Smooth muscle cell of the brain vasculature (primary cell): Measurements from ENCODE around the gene ZW10.
A peak's percentile ranks its signal among the peaks of the same experiment; 100 is the strongest.
"Not testable (repeated sequence)": the region's sequence is repeated elsewhere in the genome, so short reads cannot be mapped to it uniquely, and the experiment has no call there.

Experiments used
- DNase-seq: peaks from one replicate; pipeline ENCODE4 v3.0.0-alpha.2; 2012; ENCODE audit warnings: low read depth, low spot score

ZW10 gene

GRCh38 chr11:113763040-113763439, 10.5 kb downstream of the ZW10 start:
- not testable (repeated sequence) for DNase-seq

DNA sequence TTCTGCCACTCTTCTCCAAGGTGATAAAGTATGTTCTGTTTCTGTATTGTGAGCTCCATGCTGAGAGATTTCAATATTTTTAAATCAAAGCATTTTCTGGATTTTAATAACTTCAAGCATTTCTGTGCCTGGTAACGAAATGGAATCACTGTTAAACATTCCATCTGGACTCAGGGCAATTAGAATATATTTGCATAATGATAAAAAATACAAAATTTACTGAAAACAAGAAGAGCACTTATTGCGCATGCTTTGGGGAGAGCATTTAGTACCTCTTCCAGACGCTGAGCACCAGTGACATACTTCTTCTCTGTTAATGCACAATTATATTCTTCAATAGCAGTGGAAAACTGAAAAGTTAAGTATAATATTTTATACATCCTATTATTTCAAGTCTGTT, 13.3 kb downstream of the ZW10 start:
- DNase-seq, result no peak

- no peak for DNase-seq
These were observed 20.6 kb downstream of the ZW10 start for GRCh38 chr11:113752932-113753331.

DNA sequence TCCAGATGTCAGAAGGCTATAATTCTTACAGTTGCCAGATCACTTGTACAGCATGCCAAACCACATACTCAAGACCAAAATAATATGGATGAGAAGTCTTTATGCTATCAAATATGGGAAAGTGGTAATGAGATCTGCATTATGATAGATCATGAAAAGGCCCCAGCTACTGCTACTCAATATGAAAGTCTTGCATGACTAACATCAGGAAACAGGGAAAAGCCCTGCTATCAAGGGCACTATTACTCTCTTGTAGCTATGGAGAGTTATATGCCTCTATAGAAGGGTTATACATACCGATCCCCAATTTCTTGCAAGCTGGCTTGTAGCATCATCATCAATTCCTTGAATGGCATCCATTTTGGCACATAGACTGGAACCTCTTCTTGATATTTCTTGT, 37.2 kb downstream of the ZW10 start:
- DNase-seq, result no peak

GRCh38 chr11:113732092-113732491, 41.4 kb downstream of the ZW10 start:
- DNase-seq, result no peak

- peak; percentile 41 for DNase-seq
These were observed 42.4 kb downstream of the ZW10 start for GRCh38 chr11:113730887-113731726.

GRCh38 chr11:113729456-113729855, 44.0 kb downstream of the ZW10 start:
- DNase-seq, result no peak

- no peak for DNase-seq
These were observed 44.7 kb downstream of the ZW10 start for GRCh38 chr11:113728814-113729213.

DNA sequence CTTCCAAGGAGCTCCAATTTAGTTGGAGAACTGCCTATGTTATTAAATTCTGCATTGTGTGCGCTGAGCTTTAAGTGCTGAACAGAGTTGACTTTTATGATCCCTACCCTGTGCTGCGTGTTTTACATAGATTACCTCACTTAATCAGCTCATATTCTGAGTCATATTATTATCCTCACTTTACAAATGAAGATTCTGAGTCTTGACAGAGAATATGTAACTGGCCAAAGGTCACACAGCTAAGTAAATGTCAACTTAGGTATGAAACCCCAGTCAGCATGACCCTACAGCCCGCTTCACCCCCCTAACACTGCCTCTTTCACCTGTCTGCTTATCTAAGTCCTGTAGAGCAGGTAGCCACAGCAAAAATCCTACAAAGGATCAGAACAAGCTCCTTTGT, 47.6 kb downstream of the ZW10 start:
- no peak for DNase-seq

- no peak for DNase-seq
These were observed 48.1 kb downstream of the ZW10 start for GRCh38 chr11:113725407-113725806.

- no peak for DNase-seq
These were observed 48.7 kb downstream of the ZW10 start for GRCh38 chr11:113724778-113725177.

- no peak for DNase-seq
These were observed 49.7 kb downstream of the ZW10 start for GRCh38 chr11:113723787-113724186.

DNA sequence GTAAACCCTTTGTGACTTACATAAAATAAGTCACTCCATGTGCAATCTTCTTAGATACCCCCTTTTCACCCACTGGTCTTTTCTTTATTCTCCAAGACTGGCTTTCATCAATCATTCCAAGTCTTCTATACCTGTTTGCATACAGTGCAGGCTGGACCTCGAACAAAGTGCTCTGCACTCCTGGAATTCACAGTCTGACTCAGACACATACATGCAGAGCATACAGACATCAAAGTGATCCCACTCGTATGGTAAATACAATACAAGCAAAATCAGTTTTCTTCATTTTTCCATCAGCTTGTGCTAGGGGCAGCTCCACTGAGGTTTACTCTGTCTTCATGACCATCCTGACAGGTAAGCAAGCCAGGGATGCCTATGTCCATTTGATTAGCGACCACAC, 50.6 kb downstream of the ZW10 start:
- DNase-seq, result no peak

DNA sequence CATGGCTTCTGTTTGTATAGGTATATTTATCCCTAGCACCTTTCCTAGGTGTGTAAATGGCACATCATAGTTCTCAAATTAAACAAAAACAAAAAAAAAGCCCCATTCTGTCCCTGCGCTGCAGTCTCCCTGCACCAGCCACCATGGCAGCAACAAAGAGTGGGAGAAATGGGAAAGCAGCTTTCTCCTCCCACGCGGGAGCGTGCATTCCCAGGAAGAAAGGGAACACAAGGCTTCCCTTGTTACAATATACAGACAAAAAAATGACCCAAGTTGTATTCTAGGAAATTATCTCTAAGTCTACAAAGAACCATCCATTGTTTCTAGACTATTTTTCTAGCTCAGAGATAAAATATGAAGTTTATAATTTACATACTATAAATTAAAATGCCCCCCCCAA, 51.3 kb downstream of the ZW10 start:
- DNase-seq, result no peak

- DNase-seq, result no peak
These were observed 51.9 kb downstream of the ZW10 start for GRCh38 chr11:113721462-113722066.

DNA sequence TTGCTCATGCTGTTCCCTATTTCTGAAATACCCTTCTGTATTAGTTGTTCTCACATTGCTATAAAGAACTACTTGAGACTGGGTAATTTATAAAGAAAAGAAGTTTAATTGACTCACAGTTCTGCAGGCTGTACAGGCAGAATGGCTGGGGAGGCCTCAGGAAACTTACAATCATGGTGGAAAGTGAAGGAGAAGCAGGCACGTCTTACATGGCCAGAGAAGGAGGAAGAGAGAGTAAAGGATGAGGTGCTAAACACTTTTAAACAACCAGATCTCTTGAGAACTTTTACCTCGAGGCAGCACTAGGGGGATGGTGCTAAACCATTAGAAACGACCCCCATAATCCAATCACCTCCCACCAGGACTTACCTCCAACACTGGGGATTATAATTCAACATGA, 53.0 kb downstream of the ZW10 start:
- not testable (repeated sequence) for DNase-seq

DNA sequence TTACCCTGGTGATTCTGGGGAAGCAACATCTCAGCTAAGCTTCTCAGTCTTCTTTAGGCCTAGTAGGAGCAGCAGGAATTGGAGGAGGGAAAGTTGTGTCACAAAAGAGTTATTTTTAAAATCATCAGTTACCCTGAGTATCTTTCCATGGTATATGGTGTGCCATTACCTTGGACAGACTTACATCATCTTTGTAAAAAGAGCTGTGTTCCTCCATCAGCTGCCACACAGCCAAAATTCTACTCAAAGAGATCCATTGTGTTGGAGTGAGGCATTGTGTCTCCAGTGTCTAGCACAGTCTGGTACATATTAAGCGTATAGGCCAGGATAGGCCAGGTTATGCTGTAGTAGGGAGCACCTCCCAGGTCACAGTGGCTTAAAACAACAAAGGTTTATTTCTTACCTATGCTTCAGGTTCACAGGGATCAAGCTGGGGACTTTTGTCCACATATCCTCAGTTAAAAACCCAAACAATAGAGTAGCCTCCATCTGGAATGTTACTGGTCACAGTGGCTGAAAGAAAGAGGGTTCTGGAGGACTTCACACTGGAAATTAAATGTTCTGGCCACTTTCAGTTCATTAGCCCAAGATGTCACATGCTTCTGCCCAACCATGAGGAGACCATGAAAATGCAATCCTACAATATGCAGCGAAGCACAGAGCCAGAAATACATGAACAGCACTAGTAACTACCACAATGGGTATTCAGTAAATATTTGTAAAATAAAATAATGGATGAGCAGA, 57.4 kb downstream of the ZW10 start:
- no peak for DNase-seq

GRCh38 chr11:113715273-113715672, 58.2 kb downstream of the ZW10 start:
- no peak for DNase-seq

GRCh38 chr11:113710989-113711388, 62.5 kb downstream of the ZW10 start:
- no peak for DNase-seq

GRCh38 chr11:113705871-113706655, 67.4 kb downstream of the ZW10 start, which contains the start of gene TMPRSS5:
Gene TMPRSS5 (minus strand): TSS chr11:113706308. CDS start chr11:113706224, 84 bp downstream.
- DNase-seq, result no peak

DNA sequence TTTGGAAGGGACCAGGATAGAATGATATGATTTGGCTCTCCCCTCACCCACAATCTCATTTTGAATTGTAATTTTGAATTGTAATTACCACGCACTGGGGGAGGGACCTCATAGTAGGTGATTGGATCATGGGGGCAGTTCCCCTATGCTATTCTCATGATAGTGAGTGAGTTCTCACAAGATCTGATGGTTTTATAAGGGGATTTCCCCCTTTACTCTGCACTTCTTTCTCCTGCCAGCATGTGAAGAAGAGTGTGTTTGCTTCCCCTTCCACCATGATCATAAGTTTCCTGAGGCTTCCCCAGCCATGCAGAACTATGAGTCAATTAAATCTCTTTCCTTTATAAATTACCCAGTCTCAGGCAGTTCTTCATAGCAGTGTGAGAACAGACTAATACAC, 69.9 kb downstream of the ZW10 start:
- DNase-seq, result not testable (repeated sequence)

GRCh38 chr11:113701491-113701890, 72.0 kb downstream of the ZW10 start:
- DNase-seq, result no peak
